Ovary (tissue), 9 donors: ENCODE measurements around the gene IGSF9B. TPM values are rescaled to one million over a fixed set of nuclear protein-coding genes. Genes with fewer than 3 reads are reported as not detected.

Source experiments
- DNase-seq, 5 donors: peaks; one replicate each; pipeline ENCODE4 v3.0.0-alpha.2; 2019 to 2020
- H3K27ac ChIP-seq, 2 donors: fragments of 200-600 bp; one replicate each; pipeline versions ENCODE4 v1.5.1 to v1.8.0; 2019 to 2022
- H3K27me3 ChIP-seq: fragments of 200-600 bp; one replicate; pipeline ENCODE4 v1.8.0; 2022
- H3K36me3 ChIP-seq: fragments of 200-600 bp; sonication (generic); one replicate; pipeline ENCODE4 v1.5.1; 2019
- H3K4me1 ChIP-seq: one replicate; pipeline ENCODE4 v1.8.1; 2013; ENCODE audit warnings: mild to moderate bottlenecking, moderate library complexity; ENCODE audit not compliant: insufficient read depth
- H3K4me3 ChIP-seq: fragments of 200-600 bp; sonication (generic); one replicate; pipeline ENCODE4 v1.5.1; 2017
- H3K9me3 ChIP-seq, 2 donors: fragments of 200-600 bp in 1 of 2; sonication (generic) in 1 of 2; one replicate each; pipeline versions ENCODE4 v1.5.1 to v1.8.1; 2013 to 2019; ENCODE audit warnings: mild to moderate bottlenecking in 1 of 2, moderate library complexity in 1 of 2
- CTCF ChIP-seq, 3 donors: fragments of 450-650 bp in 2 of 3; fragments of 200-600 bp in 1 of 3; IDR thresholded peaks; one replicate each; pipeline versions ENCODE4 v1.5.1 to v1.8.0; 2016 to 2022; ENCODE audit warnings: antibody characterized with exemption in 3 of 3, mild to moderate bottlenecking in 1 of 3
- EP300 ChIP-seq: sonication (generic); formaldehyde crosslinking; IDR thresholded peaks from one replicate; pipeline ENCODE4 v1.6.1; 2017; ENCODE audit warnings: antibody characterized with exemption
- POLR2A ChIP-seq: fragments of 450-650 bp; IDR thresholded peaks from one replicate; pipeline ENCODE4 v1.6.1; 2017; ENCODE audit warnings: antibody characterized with exemption, mild to moderate bottlenecking, moderate library complexity
- WGBS, 3 donors: extraction: QIAGEN DNeasy Blood & Tissue Kit in 1 of 3; methylation state at CpG; one replicate each; pipeline versions ENCODE4 v1.1.5 to v1.1.7; 2013 to 2017; 5-methylcytosine and 5-hydroxymethylcytosine counted together
- intact Hi-C, 4 donors: fragments of 100-400 bp; cut with DNase I; formaldehyde crosslinking; loops; one replicate each; pipeline versions ENCODE4 v1.11.0 to v1.15.1; 2022 to 2023
- polyA plus RNA-seq, 2 donors: library from polyadenylated mRNA; stranded (reverse); fragments of 200-250 nt in 1 of 2; fragments of 350-450 nt in 1 of 2; fragmentation: Illumina TruSeq in 1 of 2; extraction: RNeasy Lipid Tissue Mini Kit (QIAGEN cat#74804) in 1 of 2; gene quantifications; one replicate each; pipeline ENCODE4 v1.2.3, GENCODE V29; 2013 to 2014
- total RNA-seq, 7 donors: library from RNA; depleted of rRNA in 2 of 7; stranded (reverse); fragments of >200 nt in 2 of 7; fragmentation: NEBNext Ultra II Directional in 3 of 7; extraction: Animal tissue kit (Norgen Biotek cat#: 25700) in 3 of 7; gene quantifications; one replicate each; pipeline versions ENCODE4 v1.1.0 to v1.2.4, GENCODE V29; 2016 to 2023
- donor health status: DM: no; HTN: no; CAD: no; lungs with moderate emphysema.
- donor health status: DM: no; HTN: no; CAD: no.
- donor health status: Bipolar disorder and iron deficiency.
- donor health status: DM: yes; HTN: yes; CAD: no.
- donor health status: DM: no; HTN: no; CAD: no.
- donor health status: DM: yes; HTN: yes; CAD: no.

The IGSF9B gene
- total and polyA plus RNA-seq, 9 donors = 0.48 to 15.4 (median 4.7) TPM

GRCh38 chr11:133897331-133897650 lies 59.5 kb downstream of the IGSF9B start:
- Histone ChIP-seq H3K4me1 (no peaks in the 10 kb centered on the region), H3K27ac (no peak overlapping the region), H3K36me3 (no peaks in the 10 kb centered on the region), H3K27me3 (no peaks in the 10 kb centered on the region), H3K9me3 (no peaks in the 10 kb centered on the region), H3K4me3 (no peak overlapping the region)
- 95 to 96% (median 96%) methylated on average over 10 of the region's 10 CpGs for WGBS, 3 donors
- intact Hi-C loops = no loop called here
- TF ChIP-seq POLR2A (no peak), CTCF (IDR thresholded peaks at IDR 0.05) (no peak), EP300 (no peak)
- no peak for DNase-seq

- no peak overlapping the region for H3K4me3 ChIP-seq
- intact Hi-C loops = no loop called here
- no peaks in the 10 kb centered on the region for H3K36me3 ChIP-seq
- H3K27me3 ChIP-seq = no peaks in the 10 kb centered on the region
- no peaks in the 10 kb centered on the region for H3K9me3 ChIP-seq
- no peaks in the 10 kb centered on the region for H3K4me1 ChIP-seq
- H3K27ac ChIP-seq = no peak overlapping the region
- 91 to 92% (median 92%) methylated on average over 10 of the region's 10 CpGs for WGBS, 3 donors
- no peak for TF ChIP-seq CTCF (IDR thresholded peaks at IDR 0.05)
- TF ChIP-seq EP300 = no peak
- TF ChIP-seq POLR2A = no peak
- DNase-seq = no peak
Measured at GRCh38 chr11:133896642-133897330, 60.0 kb downstream of the IGSF9B start.

- intact Hi-C loops = no loop called here
- TF ChIP-seq POLR2A (no peak), EP300 (no peak)
- no peak overlapping the region for H3K4me3 ChIP-seq
- no peak overlapping the region for H3K27ac ChIP-seq
- H3K27me3 ChIP-seq = no peaks in the 10 kb centered on the region
- WGBS, 3 donors = 85 to 89% (median 88%) methylated on average over 7 of the region's 7 CpGs
- H3K9me3 ChIP-seq = no peaks in the 10 kb centered on the region
- no peaks in the 10 kb centered on the region for H3K36me3 ChIP-seq
- DNase-seq = no peak
- no peaks in the 10 kb centered on the region for H3K4me1 ChIP-seq
Measured at GRCh38 chr11:133896028-133896427, 60.7 kb downstream of the IGSF9B start.

GRCh38 chr11:133895551-133895950 lies 61.2 kb downstream of the IGSF9B start:
- no peak for DNase-seq
- WGBS, 3 donors = 58 to 74% (median 68%) methylated on average over 8 of the region's 8 CpGs
- intact Hi-C loops = no loop called here

More at GRCh38 chr11:133895551-133895950, 61.2 kb downstream of the IGSF9B start:
- H3K4me1 ChIP-seq = no peaks in the 10 kb centered on the region
- TF ChIP-seq CTCF (IDR thresholded peaks at IDR 0.05) = no peak
- TF ChIP-seq EP300 = no peak
- no peak for TF ChIP-seq POLR2A
- H3K27me3 ChIP-seq = no peaks in the 10 kb centered on the region
- H3K27ac ChIP-seq = no peak overlapping the region
- H3K4me3 ChIP-seq = no peak overlapping the region
- no peaks in the 10 kb centered on the region for H3K36me3 ChIP-seq
- H3K9me3 ChIP-seq = no peaks in the 10 kb centered on the region
